D721Med (cell line): ENCODE data around the gene PLEKHS1.
A peak's percentile ranks its signal among the peaks of the same experiment; 100 is the strongest.

Source experiments
- DNase-seq: peaks from one replicate; pipeline ENCODE4 v3.0.0; 2011; ENCODE audit warnings: low spot score; ENCODE audit not compliant: insufficient read length
- FAIRE-seq: peaks from 2 replicates; lab custom pipeline; 2011; peaks lifted over from hg19 to GRCh38; lab: Jason Lieb, UNC
- CTCF ChIP-seq: IDR thresholded peaks from 2 replicates; pipeline ENCODE4 v1.5.1; 2012; ENCODE audit warnings: mild to moderate bottlenecking, control low read depth; ENCODE audit not compliant: insufficient read depth; ENCODE audit errors: missing control alignments

The PLEKHS1 gene

GRCh38 chr10:113751181-113751732 is at the start of gene PLEKHS1:
Gene PLEKHS1 (plus strand): TSS chr10:113751682. CDS start chr10:113755278, 3,596 bp downstream.
- no peak for FAIRE-seq
- DNase-seq: no peak
- TF ChIP-seq CTCF: no peak

GRCh38 chr10:113704637-113705343 is 46.7 kb upstream of the PLEKHS1 start:
- no peak for FAIRE-seq
- peak; percentile 90 for TF ChIP-seq CTCF
- no peak for DNase-seq

- TF ChIP-seq CTCF: no peak
- DNase-seq: no peak
- FAIRE-seq: no peak
Measured at GRCh38 chr10:113705344-113705652, 46.2 kb upstream of the PLEKHS1 start.

- no peak for TF ChIP-seq CTCF
- FAIRE-seq: no peak
- no peak for DNase-seq
Measured at GRCh38 chr10:113706623-113707022, 44.9 kb upstream of the PLEKHS1 start.

- TF ChIP-seq CTCF: no peak
- FAIRE-seq (no peak), DNase-seq (no peak)
Measured at GRCh38 chr10:113708640-113709039, 42.8 kb upstream of the PLEKHS1 start.

GRCh38 chr10:113709221-113709838 is 42.2 kb upstream of the PLEKHS1 start:
- no peak for DNase-seq
- TF ChIP-seq CTCF: no peak
- FAIRE-seq: no peak

- no peak for FAIRE-seq
- no peak for TF ChIP-seq CTCF
- no peak for DNase-seq
Measured at GRCh38 chr10:113711142-113711541, 40.3 kb upstream of the PLEKHS1 start.
